Neural progenitor cell (in vitro differentiated cells): ENCODE measurements around the gene RRP1. TPM values are rescaled to one million over a fixed set of nuclear protein-coding genes. Genes with fewer than 3 reads are reported as not detected.

ENCODE experiments used
- DNase-seq: peaks from one replicate; pipeline ENCODE4 v3.0.0-alpha.2; 2016; ENCODE audit warnings: low spot score
- H2AFZ ChIP-seq: fragments of 200-600 bp; sonication (generic); replicated peaks from 2 replicates; pipeline ENCODE4 v1.6.1; 2016; ENCODE audit warnings: antibody characterized with exemption
- H3F3A ChIP-seq: fragments of 200-600 bp; sonication (generic); 2 replicates; pipeline ENCODE4 v1.6.1; 2016; ENCODE audit warnings: antibody characterized with exemption, low read depth
- H3K27ac ChIP-seq: fragments of 200-600 bp; sonication (generic); 2 replicates; pipeline ENCODE4 v1.5.1; 2016; ENCODE audit warnings: mild to moderate bottlenecking
- H3K27me3 ChIP-seq: fragments of 200-600 bp; sonication (generic); 2 replicates; pipeline ENCODE4 v1.6.1; 2016; ENCODE audit warnings: mild to moderate bottlenecking, moderate library complexity
- H3K36me3 ChIP-seq: fragments of 200-600 bp; sonication (generic); 2 replicates; pipeline ENCODE4 v1.5.1; 2016
- H3K4me1 ChIP-seq: fragments of 200-600 bp; sonication (generic); 2 replicates; pipeline ENCODE4 v1.6.1; 2016; ENCODE audit warnings: mixed run types
- H3K4me2 ChIP-seq: fragments of 200-600 bp; sonication (generic); 2 replicates; pipeline ENCODE4 v1.6.1; 2016
- H3K4me3 ChIP-seq: fragments of 200-600 bp; sonication (generic); 2 replicates; pipeline ENCODE4 v1.5.1; 2016
- H3K79me2 ChIP-seq: fragments of 200-600 bp; sonication (generic); 2 replicates; pipeline ENCODE4 v1.6.1; 2016; ENCODE audit warnings: low read depth
- H3K9ac ChIP-seq: fragments of 200-600 bp; sonication (generic); 2 replicates; pipeline ENCODE4 v1.6.1; 2016
- H3K9me3 ChIP-seq: fragments of 200-600 bp; sonication (generic); 2 replicates; pipeline ENCODE4 v1.5.1; 2016; ENCODE audit warnings: low read depth
- H4K20me1 ChIP-seq: fragments of 200-600 bp; sonication (generic); 2 replicates; pipeline ENCODE4 v1.6.1; 2016; ENCODE audit warnings: low read depth
- H3K27ac Mint-ChIP-seq: 3 replicates; pipeline ENCODE4 v1.8.0; 2021; ENCODE audit warnings: mixed read lengths
- H3K27me3 Mint-ChIP-seq: 2 replicates; pipeline ENCODE4 v1.8.0; 2022; ENCODE audit warnings: low read depth, mild to moderate bottlenecking, inconsistent platforms, moderate library complexity, mixed read lengths; ENCODE audit not compliant: insufficient read depth
- H3K36me3 Mint-ChIP-seq: 3 replicates; pipeline ENCODE4 v1.8.0; 2021; ENCODE audit warnings: mixed read lengths
- H3K4me1 Mint-ChIP-seq: 3 replicates; pipeline ENCODE4 v1.8.0; 2021; ENCODE audit warnings: mixed read lengths
- H3K4me3 Mint-ChIP-seq: 3 replicates; pipeline ENCODE4 v1.8.0; 2021; ENCODE audit warnings: mild to moderate bottlenecking, moderate library complexity, mixed read lengths
- H3K9me3 Mint-ChIP-seq: 3 replicates; pipeline ENCODE4 v1.8.0; 2020; ENCODE audit warnings: mixed read lengths
- EZH2 ChIP-seq: fragments of 200-600 bp; sonication (generic); IDR thresholded peaks from 2 replicates; pipeline ENCODE4 v1.6.1; 2017; ENCODE audit warnings: antibody characterized with exemption, mild to moderate bottlenecking, moderate library complexity
- EZH2phosphoT487 ChIP-seq: fragments of 200-600 bp; sonication (generic); IDR thresholded peaks from 2 replicates; pipeline ENCODE4 v1.6.1; 2017; ENCODE audit warnings: antibody characterized with exemption
- total RNA-seq: library from RNA; depleted of rRNA; stranded (reverse); fragments of >200 nt; gene quantifications from 2 replicates; pipeline ENCODE4 v1.2.3, GENCODE V29; 2015; ENCODE audit warnings: low replicate concordance
- TF ChIP-seq, protein P1 (sequence below): fragments of 200-600 bp; sonication (generic); IDR thresholded peaks from 2 replicates; pipeline ENCODE4 v1.5.1; 2017; ENCODE audit warnings: antibody characterized with exemption, mild to moderate bottlenecking

The RRP1 gene
- total RNA-seq, 1 donor from 2014 or later: 18.4 TPM

DNA sequence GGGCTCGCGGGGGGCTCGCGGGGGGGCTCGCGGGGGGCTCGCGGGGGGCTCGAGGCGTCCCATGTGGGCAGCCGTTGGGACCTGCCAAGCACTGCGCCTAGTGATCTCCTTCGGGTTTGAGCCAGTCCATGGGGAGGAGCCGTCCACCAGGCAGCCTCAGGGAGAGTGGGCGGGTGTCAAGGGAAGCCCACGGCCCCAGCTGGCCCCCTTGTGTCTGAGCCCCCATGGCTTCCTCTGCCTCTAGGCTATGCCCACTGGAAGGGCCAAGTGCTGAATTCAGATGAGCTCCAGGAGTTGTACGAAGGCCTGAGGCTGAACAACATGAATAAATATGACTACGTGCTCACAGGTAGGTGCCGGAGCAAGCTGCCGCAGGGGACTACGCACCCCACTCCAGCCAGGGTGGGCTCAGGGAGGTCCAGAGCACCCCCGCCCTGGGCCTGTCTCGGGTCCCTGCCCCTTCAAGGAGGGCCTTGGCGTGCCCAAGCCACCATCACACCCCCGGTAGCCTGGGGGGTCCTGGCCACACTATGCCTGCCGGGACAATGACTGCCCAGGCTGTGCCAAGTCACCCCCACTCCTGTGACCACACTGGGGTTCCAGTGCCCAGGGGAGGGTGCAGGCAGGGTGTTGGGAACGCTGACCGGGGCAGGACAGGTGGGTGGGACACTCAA, 47.8 kb upstream of the RRP1 start:
- Histone ChIP-seq H3K27me3 (no peaks in the 10 kb centered on the region), H3K79me2 (no peaks in the 10 kb centered on the region), H3K9me3 (no peaks in the 10 kb centered on the region), H3K4me3 (no peak overlapping the region), H3K9ac (no peak overlapping the region), H2AFZ (no peak overlapping the region), H3K36me3 (no peaks in the 10 kb centered on the region), H3K27ac (no peak overlapping the region), H3K4me1 (no peaks in the 10 kb centered on the region), H3K4me2 (no peak overlapping the region), H3F3A (peaks cover 29% of the 10 kb centered on the region), H4K20me1 (peaks cover 14% of the 10 kb centered on the region)
- Mint-ChIP-seq H3K4me3 (no peak overlapping the region), H3K27ac (no peak overlapping the region), H3K27me3 (peaks cover 5% of the 10 kb centered on the region), H3K36me3 (peaks cover 9% of the 10 kb centered on the region), H3K4me1 (peaks cover 25% of the 10 kb centered on the region), H3K9me3 (no peaks in the 10 kb centered on the region)
- TF ChIP-seq EZH2phosphoT487 (no peak), EZH2 (no peak)
- TF ChIP-seq, protein P1, sequence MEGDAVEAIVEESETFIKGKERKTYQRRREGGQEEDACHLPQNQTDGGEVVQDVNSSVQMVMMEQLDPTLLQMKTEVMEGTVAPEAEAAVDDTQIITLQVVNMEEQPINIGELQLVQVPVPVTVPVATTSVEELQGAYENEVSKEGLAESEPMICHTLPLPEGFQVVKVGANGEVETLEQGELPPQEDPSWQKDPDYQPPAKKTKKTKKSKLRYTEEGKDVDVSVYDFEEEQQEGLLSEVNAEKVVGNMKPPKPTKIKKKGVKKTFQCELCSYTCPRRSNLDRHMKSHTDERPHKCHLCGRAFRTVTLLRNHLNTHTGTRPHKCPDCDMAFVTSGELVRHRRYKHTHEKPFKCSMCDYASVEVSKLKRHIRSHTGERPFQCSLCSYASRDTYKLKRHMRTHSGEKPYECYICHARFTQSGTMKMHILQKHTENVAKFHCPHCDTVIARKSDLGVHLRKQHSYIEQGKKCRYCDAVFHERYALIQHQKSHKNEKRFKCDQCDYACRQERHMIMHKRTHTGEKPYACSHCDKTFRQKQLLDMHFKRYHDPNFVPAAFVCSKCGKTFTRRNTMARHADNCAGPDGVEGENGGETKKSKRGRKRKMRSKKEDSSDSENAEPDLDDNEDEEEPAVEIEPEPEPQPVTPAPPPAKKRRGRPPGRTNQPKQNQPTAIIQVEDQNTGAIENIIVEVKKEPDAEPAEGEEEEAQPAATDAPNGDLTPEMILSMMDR: no peak
- DNase-seq: peak; percentile 47

DNA sequence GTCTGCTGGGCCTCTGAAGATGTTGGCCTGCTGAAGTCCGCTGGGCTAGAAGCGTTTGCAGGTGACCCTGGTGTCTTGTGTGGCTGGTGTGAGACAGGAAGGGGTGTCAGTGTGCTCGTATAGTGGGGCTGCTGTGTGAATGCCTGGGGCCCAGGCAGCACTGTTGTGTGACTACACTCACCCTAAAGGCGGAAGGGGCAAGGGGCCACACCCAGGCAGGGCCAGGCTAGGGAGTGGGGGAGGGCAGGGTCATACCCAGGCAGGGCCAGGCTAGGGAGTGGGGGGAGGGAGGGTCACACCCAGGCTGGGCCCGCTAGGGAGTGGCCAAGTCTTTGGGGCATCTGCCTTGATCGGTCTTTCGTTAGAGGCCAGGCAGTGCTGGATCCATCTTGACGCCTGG, 45.4 kb upstream of the RRP1 start:
- TF ChIP-seq EZH2phosphoT487: no peak
- TF ChIP-seq, protein P1: no peak
- TF ChIP-seq EZH2: no peak
- H2AFZ ChIP-seq: no peak overlapping the region
- Mint-ChIP-seq H3K27me3 (peaks cover 5% of the 10 kb centered on the region), H3K27ac (no peak overlapping the region), H3K36me3 (peaks cover 8% of the 10 kb centered on the region), H3K9me3 (no peaks in the 10 kb centered on the region), H3K4me1 (peaks cover 17% of the 10 kb centered on the region), H3K4me3 (no peak overlapping the region)
- no peaks in the 10 kb centered on the region for H3K9me3 ChIP-seq
- H3K9ac ChIP-seq: no peak overlapping the region
- H3K36me3 ChIP-seq: no peaks in the 10 kb centered on the region
- DNase-seq: no peak
- H3K27me3 ChIP-seq: no peaks in the 10 kb centered on the region
- H3K4me3 ChIP-seq: no peak overlapping the region
- no peak overlapping the region for H3K27ac ChIP-seq
- peaks cover 29% of the 10 kb centered on the region for H3F3A ChIP-seq
- no peaks in the 10 kb centered on the region for H3K4me1 ChIP-seq
- H3K4me2 ChIP-seq: no peak overlapping the region
- H4K20me1 ChIP-seq: peaks cover 14% of the 10 kb centered on the region
- H3K79me2 ChIP-seq: no peaks in the 10 kb centered on the region

GRCh38 chr21:43744725-43745124, 44.7 kb upstream of the RRP1 start:
- no peaks in the 10 kb centered on the region for H3K9me3 ChIP-seq
- no peaks in the 10 kb centered on the region for H3K9me3 Mint-ChIP-seq
- peaks cover 22% of the 10 kb centered on the region for H3F3A ChIP-seq
- H3K27ac ChIP-seq: no peak overlapping the region
- no peak for DNase-seq
- peaks cover 14% of the 10 kb centered on the region for H4K20me1 ChIP-seq
- H3K27me3 Mint-ChIP-seq: peaks cover 7% of the 10 kb centered on the region
- H3K27ac Mint-ChIP-seq: no peak overlapping the region
- no peak overlapping the region for H3K9ac ChIP-seq
- H3K36me3 Mint-ChIP-seq: peaks cover 6% of the 10 kb centered on the region
- H3K79me2 ChIP-seq: no peaks in the 10 kb centered on the region
- H3K4me3 Mint-ChIP-seq: no peak overlapping the region
- no peak overlapping the region for H3K4me3 ChIP-seq
- no peaks in the 10 kb centered on the region for H3K4me1 ChIP-seq
- peaks cover 11% of the 10 kb centered on the region for H3K4me1 Mint-ChIP-seq
- TF ChIP-seq, protein P1: no peak
- no peak for TF ChIP-seq EZH2
- no peak overlapping the region for H2AFZ ChIP-seq
- no peaks in the 10 kb centered on the region for H3K36me3 ChIP-seq
- H3K27me3 ChIP-seq: no peaks in the 10 kb centered on the region
- no peak overlapping the region for H3K4me2 ChIP-seq
